ENCODE measurements around the gene CHRNA7.

CHRNA7 gene

DNA sequence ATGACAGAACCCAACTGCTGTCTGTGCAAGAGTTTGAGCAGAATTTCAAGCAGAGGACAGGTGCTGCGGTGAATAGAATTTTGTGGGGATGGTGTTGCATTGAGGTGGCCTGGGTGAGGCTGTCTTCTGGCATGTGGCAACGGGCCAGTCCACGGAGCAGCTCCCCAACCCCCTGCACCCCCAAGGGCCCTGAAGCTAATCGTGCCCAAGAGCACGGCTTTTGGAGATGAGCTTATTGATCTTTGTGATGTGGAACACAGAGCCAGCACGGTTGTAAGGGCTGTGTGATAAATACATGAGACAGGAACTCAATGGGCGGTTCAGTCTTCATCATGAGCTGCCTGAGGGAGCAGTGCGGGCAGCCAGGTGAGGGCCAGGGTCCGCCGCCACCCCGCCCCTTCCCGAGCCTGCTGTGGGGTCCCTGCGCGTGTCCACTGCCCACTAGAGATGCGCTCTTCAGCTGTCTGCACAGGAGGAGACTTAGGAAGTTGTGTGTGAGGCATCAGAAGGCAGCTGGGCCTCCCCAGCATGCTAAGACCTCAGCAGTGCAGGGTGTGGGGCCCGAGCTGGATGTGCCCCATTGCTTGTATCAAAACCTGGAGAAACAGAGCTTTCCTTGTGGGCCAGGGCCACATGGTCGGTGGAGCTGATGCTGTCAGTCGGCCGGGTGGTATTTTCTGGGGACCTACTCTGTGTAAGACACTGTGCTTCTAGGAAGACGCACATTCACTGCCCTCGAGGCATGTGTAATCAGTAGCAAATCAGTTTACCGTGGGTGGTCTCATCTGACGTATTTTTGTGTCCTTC, 90.5 kb downstream of the CHRNA7 start:
- H3K36me3 ChIP-seq (ENCODE audit: insufficient read depth, insufficient read length, low read length), result no peaks in the 10 kb centered on the region
- no peak for TF ChIP-seq ZNF274 (IDR thresholded peaks at IDR 0.05; ENCODE audit: low read depth, low read length)
- TF ChIP-seq SUZ12 (IDR thresholded peaks at IDR 0.05; ENCODE audit: extremely low read depth, insufficient read depth, insufficient read length), result no peak
- no peak for TF ChIP-seq YY1 (IDR thresholded peaks at IDR 0.05; ENCODE audit: insufficient read depth, insufficient read length)
- H3K27me3 ChIP-seq (ENCODE audit: insufficient read depth, insufficient read length), result no peaks in the 10 kb centered on the region
- no peak overlapping the region for H3K4me3 ChIP-seq (ENCODE audit: insufficient read length, low read depth)
- H3K9ac ChIP-seq (ENCODE audit: insufficient read length, low read depth), result no peak overlapping the region
- no peaks in the 10 kb centered on the region for H3K9me3 ChIP-seq (ENCODE audit: insufficient read depth, low read length)
- no peak for DNase-seq (ENCODE audit: low read depth, low spot score)
- H3K4me1 ChIP-seq (ENCODE audit: insufficient read depth, insufficient read length), result no peaks in the 10 kb centered on the region

DNA sequence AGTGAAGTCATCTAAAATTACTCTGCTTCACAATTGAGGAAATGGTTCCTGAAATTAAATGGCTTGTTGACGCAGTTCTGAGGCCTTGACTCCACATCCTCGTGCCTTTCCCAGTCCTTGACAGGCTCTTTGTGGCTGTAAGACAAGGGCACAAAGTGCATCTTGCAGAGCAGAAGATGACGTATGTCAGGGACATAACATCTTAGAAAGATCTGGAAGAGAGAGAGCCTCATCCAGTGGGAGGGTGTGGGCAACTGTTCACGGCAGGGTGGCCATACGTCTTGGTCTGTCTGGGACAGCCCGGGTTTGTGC, 91.0 kb downstream of the CHRNA7 start:
- Histone ChIP-seq H3K9me3 (ENCODE audit: insufficient read depth, low read length) (no peaks in the 10 kb centered on the region), H3K36me3 (ENCODE audit: insufficient read depth, insufficient read length, low read length) (no peaks in the 10 kb centered on the region), H3K27me3 (ENCODE audit: insufficient read depth, insufficient read length) (no peaks in the 10 kb centered on the region), H3K4me3 (ENCODE audit: insufficient read length, low read depth) (no peak overlapping the region), H3K9ac (ENCODE audit: insufficient read length, low read depth) (no peak overlapping the region), H3K4me1 (ENCODE audit: insufficient read depth, insufficient read length) (no peaks in the 10 kb centered on the region)
- DNase-seq (ENCODE audit: low read depth, low spot score), result no peak
- TF ChIP-seq SUZ12 (IDR thresholded peaks at IDR 0.05; ENCODE audit: extremely low read depth, insufficient read depth, insufficient read length), result no peak
- TF ChIP-seq ZNF274 (IDR thresholded peaks at IDR 0.05; ENCODE audit: low read depth, low read length), result no peak
- no peak for TF ChIP-seq YY1 (IDR thresholded peaks at IDR 0.05; ENCODE audit: insufficient read depth, insufficient read length)

DNA sequence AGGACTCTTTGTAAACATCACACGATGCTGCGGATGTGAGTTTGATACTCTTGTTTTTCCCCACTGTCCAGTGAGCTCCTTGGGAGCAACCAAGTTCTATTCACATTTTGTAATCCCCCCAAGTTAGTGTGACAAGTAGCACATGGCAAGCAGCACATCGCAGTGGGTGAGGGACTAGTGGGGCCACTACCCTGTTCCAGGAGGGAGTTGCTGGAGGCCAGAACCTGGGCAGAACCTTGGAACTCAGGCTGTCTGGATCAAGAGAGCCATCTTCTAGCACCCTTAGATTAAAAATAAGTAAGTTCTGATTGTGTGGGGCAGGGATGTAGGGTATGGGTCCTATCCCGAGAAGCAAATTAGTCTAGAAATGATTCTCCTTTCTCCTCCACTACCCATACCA, 91.7 kb downstream of the CHRNA7 start:
- no peaks in the 10 kb centered on the region for H3K27me3 ChIP-seq (ENCODE audit: insufficient read depth, insufficient read length)
- H3K9ac ChIP-seq (ENCODE audit: insufficient read length, low read depth), result no peak overlapping the region
- H3K36me3 ChIP-seq (ENCODE audit: insufficient read depth, insufficient read length, low read length), result no peaks in the 10 kb centered on the region
- H3K9me3 ChIP-seq (ENCODE audit: insufficient read depth, low read length), result no peaks in the 10 kb centered on the region
- H3K4me1 ChIP-seq (ENCODE audit: insufficient read depth, insufficient read length), result no peaks in the 10 kb centered on the region
- no peak for DNase-seq (ENCODE audit: low read depth, low spot score)
- H3K4me3 ChIP-seq (ENCODE audit: insufficient read length, low read depth), result no peak overlapping the region
- TF ChIP-seq ZNF274 (IDR thresholded peaks at IDR 0.05; ENCODE audit: low read depth, low read length), result no peak

DNA sequence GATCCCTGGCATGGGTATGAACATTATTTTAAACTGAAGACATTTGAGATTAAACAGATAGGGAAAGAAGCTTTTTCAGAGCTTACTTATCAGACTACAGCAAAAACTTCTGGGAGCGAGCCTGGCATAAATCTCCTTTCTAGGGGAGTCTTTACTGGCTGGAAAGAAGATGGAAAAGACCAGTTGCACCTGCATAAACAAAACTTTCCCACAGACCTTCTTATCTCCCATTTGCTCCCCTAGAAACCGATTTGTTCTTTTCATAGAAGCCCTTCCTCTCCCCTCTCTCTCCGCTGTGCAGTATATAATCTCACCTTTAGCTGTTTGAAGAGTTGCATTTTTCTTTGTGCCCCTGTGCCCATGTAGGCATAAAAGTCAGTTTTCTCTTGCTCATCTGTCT, 93.2 kb downstream of the CHRNA7 start:
- DNase-seq (ENCODE audit: low read depth, low spot score), result no peak
- Histone ChIP-seq H3K4me1 (ENCODE audit: insufficient read depth, insufficient read length) (no peaks in the 10 kb centered on the region), H3K4me3 (ENCODE audit: insufficient read length, low read depth) (no peak overlapping the region), H3K9ac (ENCODE audit: insufficient read length, low read depth) (no peak overlapping the region), H3K9me3 (ENCODE audit: insufficient read depth, low read length) (no peaks in the 10 kb centered on the region), H3K27me3 (ENCODE audit: insufficient read depth, insufficient read length) (no peaks in the 10 kb centered on the region), H3K36me3 (ENCODE audit: insufficient read depth, insufficient read length, low read length) (no peaks in the 10 kb centered on the region)
- TF ChIP-seq SUZ12 (IDR thresholded peaks at IDR 0.05; ENCODE audit: extremely low read depth, insufficient read depth, insufficient read length) (no peak), ZNF274 (IDR thresholded peaks at IDR 0.05; ENCODE audit: low read depth, low read length) (no peak), YY1 (IDR thresholded peaks at IDR 0.05; ENCODE audit: insufficient read depth, insufficient read length) (no peak)

DNA sequence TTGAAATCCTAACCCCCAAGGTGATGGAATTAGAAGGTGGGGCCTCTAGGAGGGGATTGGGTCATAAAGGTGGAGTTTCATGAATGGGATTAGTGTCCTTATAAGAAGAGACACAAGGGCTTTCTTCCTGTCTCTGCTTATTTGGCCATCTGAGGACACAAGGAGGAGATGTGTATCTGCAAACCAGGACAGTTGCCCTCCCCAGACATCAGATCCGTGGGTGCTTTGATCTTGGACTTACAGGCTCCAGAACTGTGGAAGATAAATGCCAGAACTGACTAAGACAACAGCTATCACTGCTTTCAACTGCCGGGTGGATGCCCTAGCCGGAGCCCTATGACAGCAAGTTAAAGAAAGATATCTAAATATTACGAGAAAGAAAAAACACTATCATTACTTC, 94.4 kb downstream of the CHRNA7 start:
- no peak overlapping the region for H3K4me3 ChIP-seq (ENCODE audit: insufficient read length, low read depth)
- no peaks in the 10 kb centered on the region for H3K36me3 ChIP-seq (ENCODE audit: insufficient read depth, insufficient read length, low read length)
- no peaks in the 10 kb centered on the region for H3K27me3 ChIP-seq (ENCODE audit: insufficient read depth, insufficient read length)
- no peaks in the 10 kb centered on the region for H3K4me1 ChIP-seq (ENCODE audit: insufficient read depth, insufficient read length)
- H3K9me3 ChIP-seq (ENCODE audit: insufficient read depth, low read length), result no peaks in the 10 kb centered on the region
- H3K9ac ChIP-seq (ENCODE audit: insufficient read length, low read depth), result no peak overlapping the region
- DNase-seq (ENCODE audit: low read depth, low spot score), result no peak
- TF ChIP-seq SUZ12 (IDR thresholded peaks at IDR 0.05; ENCODE audit: extremely low read depth, insufficient read depth, insufficient read length) (no peak), YY1 (IDR thresholded peaks at IDR 0.05; ENCODE audit: insufficient read depth, insufficient read length) (no peak), ZNF274 (IDR thresholded peaks at IDR 0.05; ENCODE audit: low read depth, low read length) (no peak)

DNA sequence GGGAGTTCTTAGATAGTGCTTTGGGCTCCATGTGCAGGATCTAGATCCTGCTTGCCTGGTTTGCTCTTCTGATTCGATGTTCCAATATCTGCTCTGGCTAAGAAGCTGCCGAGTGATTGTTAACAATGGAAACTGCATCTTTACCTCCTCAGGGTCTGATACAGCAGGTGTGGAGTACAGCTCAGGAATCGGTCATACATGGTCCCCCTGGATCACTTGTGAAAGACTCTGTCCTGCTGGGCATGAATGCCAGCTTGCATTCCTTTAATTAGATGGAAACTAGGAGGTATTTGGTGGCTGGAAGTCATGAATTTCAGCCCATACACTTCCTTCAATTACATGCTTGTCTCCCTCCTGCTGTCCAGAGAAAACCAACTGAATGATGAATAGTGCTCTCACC, 95.3 kb downstream of the CHRNA7 start:
- Histone ChIP-seq H3K9ac (ENCODE audit: insufficient read length, low read depth) (no peak overlapping the region), H3K4me1 (ENCODE audit: insufficient read depth, insufficient read length) (no peaks in the 10 kb centered on the region), H3K4me3 (ENCODE audit: insufficient read length, low read depth) (no peak overlapping the region), H3K36me3 (ENCODE audit: insufficient read depth, insufficient read length, low read length) (no peaks in the 10 kb centered on the region), H3K27me3 (ENCODE audit: insufficient read depth, insufficient read length) (no peaks in the 10 kb centered on the region), H3K9me3 (ENCODE audit: insufficient read depth, low read length) (no peaks in the 10 kb centered on the region)
- TF ChIP-seq YY1 (IDR thresholded peaks at IDR 0.05; ENCODE audit: insufficient read depth, insufficient read length) (no peak), SUZ12 (IDR thresholded peaks at IDR 0.05; ENCODE audit: extremely low read depth, insufficient read depth, insufficient read length) (no peak), ZNF274 (IDR thresholded peaks at IDR 0.05; ENCODE audit: low read depth, low read length) (no peak)
- DNase-seq (ENCODE audit: low read depth, low spot score), result no peak

DNA sequence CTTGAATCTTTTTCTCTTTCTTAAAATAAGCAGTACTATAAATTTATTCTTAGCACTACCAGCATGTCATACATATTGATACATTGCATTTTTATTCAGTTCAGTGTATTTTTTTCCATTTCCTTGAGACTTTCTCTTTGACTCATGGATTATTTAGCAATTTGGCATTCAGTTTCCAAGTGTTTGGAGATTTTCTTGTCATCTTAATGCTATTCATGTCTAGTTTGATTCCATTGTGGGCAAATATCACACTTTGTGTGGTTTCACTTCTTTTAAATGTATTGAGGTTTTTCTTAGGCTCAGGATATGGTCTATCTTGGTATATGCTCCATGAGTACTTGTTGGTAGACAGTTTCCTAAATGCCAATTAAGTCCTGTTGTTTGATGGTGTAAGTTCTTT, 99.5 kb downstream of the CHRNA7 start:
- no peaks in the 10 kb centered on the region for H3K4me1 ChIP-seq (ENCODE audit: insufficient read depth, insufficient read length)
- no peaks in the 10 kb centered on the region for H3K36me3 ChIP-seq (ENCODE audit: insufficient read depth, insufficient read length, low read length)
- no peak overlapping the region for H3K4me3 ChIP-seq (ENCODE audit: insufficient read length, low read depth)
- no peak for DNase-seq (ENCODE audit: low read depth, low spot score)
- H3K9ac ChIP-seq (ENCODE audit: insufficient read length, low read depth), result no peak overlapping the region
- no peaks in the 10 kb centered on the region for H3K27me3 ChIP-seq (ENCODE audit: insufficient read depth, insufficient read length)
- H3K9me3 ChIP-seq (ENCODE audit: insufficient read depth, low read length), result no peaks in the 10 kb centered on the region
- TF ChIP-seq SUZ12 (IDR thresholded peaks at IDR 0.05; ENCODE audit: extremely low read depth, insufficient read depth, insufficient read length) (no peak), YY1 (IDR thresholded peaks at IDR 0.05; ENCODE audit: insufficient read depth, insufficient read length) (no peak), ZNF274 (IDR thresholded peaks at IDR 0.05; ENCODE audit: low read depth, low read length) (no peak)

Data from NT2/D1 (cell line).